Right lobe of liver (tissue), 4 donors: Measurements from ENCODE around the gene TSPAN11.

Experiments used
- CTCF ChIP-seq, 4 donors: fragments of 200-600 bp in 3 of 4; fragments of 450-650 bp in 1 of 4; IDR thresholded peaks; one replicate each; pipeline versions ENCODE4 v1.5.1 to v1.8.0; 2016 to 2022; ENCODE audit warnings: antibody characterized with exemption in 4 of 4, mild to moderate bottlenecking in 2 of 4
- POLR2A ChIP-seq: fragments of 450-650 bp; IDR thresholded peaks from one replicate; pipeline ENCODE4 v1.6.1; 2017; ENCODE audit warnings: antibody characterized with exemption, mild to moderate bottlenecking
- donor health status: DM: no; HTN: no; CAD: no.
- donor health status: DM: no; HTN: no; CAD: no.
- donor health status: DM: no; HTN: yes; CAD: no.

- TF ChIP-seq CTCF (IDR thresholded peaks at IDR 0.05): no peak
- no peak for TF ChIP-seq POLR2A
Observed at GRCh38 chr12:31021809-31022494, 95.4 kb downstream of the TSPAN11 start.
